Gastroesophageal sphincter (tissue), 4 donors: Measurements from ENCODE around the gene BANF2. TPM values are rescaled to one million over a fixed set of nuclear protein-coding genes. Genes with fewer than 3 reads are reported as not detected.
A peak's percentile ranks its signal among the peaks of the same experiment; 100 is the strongest.

Experiments
- ATAC-seq: fragments of 150-250 bp; one replicate; pipeline ENCODE4 v1.9.1; 2016; ENCODE audit warnings: mild to moderate bottlenecking, moderate library complexity
- H3K27ac ChIP-seq, 4 donors: fragments of 200-600 bp; sonication (generic) in 3 of 4; 1 replicate in 3 of 4; 2 replicates in 1 of 4; pipeline ENCODE4 v1.5.1; 2016 to 2019
- H3K27me3 ChIP-seq: fragments of 200-600 bp; sonication (generic); one replicate; pipeline ENCODE4 v1.5.1; 2019
- H3K36me3 ChIP-seq, 2 donors: fragments of 200-600 bp; sonication (generic); one replicate each; pipeline ENCODE4 v1.5.1; 2019; ENCODE audit warnings: control low read depth in 1 of 2
- H3K4me1 ChIP-seq, 3 donors: fragments of 200-600 bp; sonication (generic); 1 replicate in 2 of 3; 2 replicates in 1 of 3; pipeline ENCODE4 v1.5.1; 2016 to 2019; ENCODE audit warnings: control low read depth in 2 of 3
- H3K4me3 ChIP-seq, 2 donors: fragments of 200-600 bp; sonication (generic); one replicate each; pipeline ENCODE4 v1.5.1; 2019; ENCODE audit warnings: mild to moderate bottlenecking in 1 of 2, moderate library complexity in 1 of 2
- H3K9me3 ChIP-seq, 3 donors: fragments of 200-600 bp; sonication (generic); one replicate each; pipeline ENCODE4 v1.5.1; 2017 to 2019; ENCODE audit warnings: control low read depth in 2 of 3
- EP300 ChIP-seq: sonication (generic); formaldehyde crosslinking; IDR thresholded peaks from one replicate; pipeline ENCODE4 v1.6.1; 2017; ENCODE audit warnings: antibody characterized with exemption, mild to moderate bottlenecking
- POLR2A ChIP-seq, 2 donors: fragments of 450-650 bp; IDR thresholded peaks; one replicate each; pipeline ENCODE4 v1.6.1; 2017; ENCODE audit warnings: antibody characterized with exemption in 2 of 2, mild to moderate bottlenecking in 2 of 2, moderate library complexity in 1 of 2
- POLR2AphosphoS5 ChIP-seq: sonication (generic); formaldehyde crosslinking; IDR thresholded peaks from one replicate; pipeline ENCODE4 v1.6.1; 2017; ENCODE audit warnings: antibody characterized with exemption
- WGBS, 2 donors: methylation state at CpG; one replicate each; pipeline ENCODE4 v1.1.5; 2018; ENCODE audit warnings: low coverage in 1 of 2; 5-methylcytosine and 5-hydroxymethylcytosine counted together
- total RNA-seq, 4 donors: library from RNA; depleted of rRNA; stranded (reverse); fragments of >200 nt; gene quantifications; one replicate each; pipeline ENCODE4 v1.1.0, GENCODE V29; 2016
- TF ChIP-seq, protein P1 (sequence below), 4 experiments: fragments of 200-600 bp in 2 of 4; fragments of 450-650 bp in 2 of 4; sonication (generic) in 1 of 4; IDR thresholded peaks; one replicate each; pipeline ENCODE4 v1.5.1; 2017 to 2019; ENCODE audit warnings: antibody characterized with exemption in 4 of 4, mild to moderate bottlenecking in 2 of 4, moderate library complexity in 2 of 4

BANF2 gene
- total RNA-seq, 4 donors from 2014 or later, result not detected

DNA sequence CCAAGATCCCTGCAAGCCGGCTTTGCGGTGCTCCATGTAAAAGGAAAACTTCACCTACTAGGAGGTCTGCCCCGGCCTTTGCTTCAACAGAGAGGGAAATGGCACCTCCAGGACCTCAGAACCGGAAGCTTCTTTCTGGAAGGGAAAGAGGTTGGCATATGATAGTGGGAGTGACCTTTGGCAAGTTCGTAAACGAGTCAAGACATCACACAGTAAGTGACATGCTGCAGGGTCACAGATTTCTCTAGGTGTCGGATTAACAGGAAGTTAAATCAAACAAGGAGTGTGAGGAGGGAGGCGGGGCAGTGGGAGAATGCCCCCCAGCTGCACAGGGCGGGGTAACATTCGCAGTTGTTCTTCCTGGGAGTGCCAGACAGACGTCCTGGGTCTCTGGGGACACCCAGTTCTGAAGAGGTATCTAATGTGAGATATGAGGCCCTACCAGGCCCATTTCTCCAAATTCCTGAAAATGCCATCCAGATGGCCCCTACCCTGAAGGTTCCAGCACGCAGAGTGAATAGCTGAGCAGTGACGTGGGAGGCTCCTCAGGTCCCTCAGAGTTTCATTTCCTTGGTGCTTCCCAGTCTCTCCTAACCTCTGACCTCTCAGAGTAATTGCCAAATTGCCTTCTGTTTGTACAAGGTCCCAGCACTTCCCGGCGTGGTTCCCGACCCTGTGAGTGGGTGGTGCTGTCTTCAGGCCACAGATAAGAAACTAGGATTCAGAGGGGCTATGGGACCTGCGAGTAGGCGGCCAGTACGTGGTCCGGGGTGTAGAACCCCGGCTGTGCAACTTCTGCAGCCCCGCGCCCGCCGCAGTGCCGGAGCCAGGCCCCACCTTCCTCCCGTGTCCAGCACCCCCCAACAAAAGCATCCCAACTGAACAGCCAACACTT, 19.6 kb upstream of the BANF2 start:
- peak overlapping the region; percentile 55 to 83 for H3K4me3 ChIP-seq
- no peaks in the 10 kb centered on the region for H3K9me3 ChIP-seq
- 10 to 13% methylated on average over 4 to 23 of the region's 27 CpGs for WGBS, 2 donors
- peaks cover 0 to 20% of the 10 kb centered on the region in 2 donors for H3K36me3 ChIP-seq
- ATAC-seq, result no peak
- TF ChIP-seq POLR2A (IDR thresholded peaks at IDR 0.05) (no peak), POLR2AphosphoS5 (peak; percentile 51)
- TF ChIP-seq, protein P1, sequence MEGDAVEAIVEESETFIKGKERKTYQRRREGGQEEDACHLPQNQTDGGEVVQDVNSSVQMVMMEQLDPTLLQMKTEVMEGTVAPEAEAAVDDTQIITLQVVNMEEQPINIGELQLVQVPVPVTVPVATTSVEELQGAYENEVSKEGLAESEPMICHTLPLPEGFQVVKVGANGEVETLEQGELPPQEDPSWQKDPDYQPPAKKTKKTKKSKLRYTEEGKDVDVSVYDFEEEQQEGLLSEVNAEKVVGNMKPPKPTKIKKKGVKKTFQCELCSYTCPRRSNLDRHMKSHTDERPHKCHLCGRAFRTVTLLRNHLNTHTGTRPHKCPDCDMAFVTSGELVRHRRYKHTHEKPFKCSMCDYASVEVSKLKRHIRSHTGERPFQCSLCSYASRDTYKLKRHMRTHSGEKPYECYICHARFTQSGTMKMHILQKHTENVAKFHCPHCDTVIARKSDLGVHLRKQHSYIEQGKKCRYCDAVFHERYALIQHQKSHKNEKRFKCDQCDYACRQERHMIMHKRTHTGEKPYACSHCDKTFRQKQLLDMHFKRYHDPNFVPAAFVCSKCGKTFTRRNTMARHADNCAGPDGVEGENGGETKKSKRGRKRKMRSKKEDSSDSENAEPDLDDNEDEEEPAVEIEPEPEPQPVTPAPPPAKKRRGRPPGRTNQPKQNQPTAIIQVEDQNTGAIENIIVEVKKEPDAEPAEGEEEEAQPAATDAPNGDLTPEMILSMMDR (IDR thresholded peaks at IDR 0.05), result no peak
- H3K27ac ChIP-seq, result peak overlapping the region; percentile 69 to 99 (median 95)
- H3K4me1 ChIP-seq, result peaks cover 0 to 49% (median 13%) of the 10 kb centered on the region in 3 donors
- H3K27me3 ChIP-seq, result no peaks in the 10 kb centered on the region

DNA sequence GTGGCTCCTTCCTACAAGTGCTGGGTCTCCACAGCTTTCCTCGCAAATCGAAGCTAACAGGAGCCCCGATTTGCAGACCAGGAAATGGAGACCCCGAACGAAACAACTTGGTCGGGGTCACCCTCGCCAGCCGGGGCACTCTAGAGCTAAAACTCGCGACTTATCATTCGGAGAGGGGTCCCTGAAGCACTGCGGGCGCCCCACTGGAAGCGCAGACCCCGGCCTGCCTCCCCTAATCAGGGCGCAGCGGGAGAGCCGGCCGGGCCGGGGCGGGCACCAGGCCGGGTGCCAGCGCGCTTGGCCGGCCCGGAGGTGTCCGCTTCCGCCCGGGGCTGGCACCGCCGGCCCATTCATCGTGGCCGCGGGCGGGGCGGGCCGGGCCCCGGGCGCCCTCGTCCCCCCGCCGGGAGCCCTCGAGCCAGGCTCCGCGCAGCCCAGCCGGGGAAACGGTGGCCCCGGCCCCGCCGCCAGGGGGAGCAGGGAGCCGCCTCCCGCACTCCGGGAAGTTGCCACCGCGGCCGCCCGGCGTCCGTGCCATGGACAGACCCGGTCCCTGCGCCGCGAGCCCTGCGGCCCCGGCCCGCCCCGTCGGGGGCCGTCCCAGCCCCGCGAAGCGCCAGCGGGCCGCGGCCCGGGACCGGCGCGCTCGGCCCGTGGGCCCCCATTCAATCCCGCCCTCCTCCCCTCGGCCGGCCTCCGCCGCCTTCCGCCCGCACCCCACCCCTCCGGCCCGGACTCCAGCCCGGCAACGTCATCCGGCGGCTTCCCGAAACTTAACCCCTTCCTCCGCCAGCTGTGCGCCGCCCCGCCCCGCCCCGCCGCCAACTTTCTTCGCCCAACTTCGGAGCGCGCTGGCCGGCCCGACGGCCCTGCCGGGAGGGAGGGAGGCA, 18.7 kb upstream of the BANF2 start:
- peak; percentile 65 for ATAC-seq
- no CpG with 5 or more reads among the region's 110 CpGs for WGBS, 2 donors
- H3K27ac ChIP-seq, result peak overlapping the region; percentile 83 to 99 (median 95)

DNA sequence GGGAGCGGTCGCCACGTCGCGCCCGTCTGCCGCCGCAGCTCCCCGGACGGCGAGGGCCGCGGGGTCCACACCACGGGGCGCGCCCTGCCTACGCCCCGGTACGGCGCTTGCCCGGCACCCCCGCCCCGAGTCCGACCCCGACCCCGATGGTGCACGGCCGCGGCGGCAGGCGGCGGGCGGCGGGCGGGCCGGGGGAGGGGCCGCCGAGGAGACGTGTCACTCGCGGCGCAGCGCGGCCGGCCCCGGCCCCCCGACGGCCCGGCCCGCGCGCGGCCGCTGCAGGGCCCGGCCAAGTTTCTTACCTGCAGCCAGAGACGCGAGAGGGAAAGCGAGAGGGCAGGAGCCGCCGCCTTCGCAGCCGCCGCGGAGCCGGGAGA, 18.1 kb upstream of the BANF2 start:
- TF ChIP-seq, protein P1 (IDR thresholded peaks at IDR 0.05), result no peak
- no peak for TF ChIP-seq EP300
- no peak for TF ChIP-seq POLR2AphosphoS5
- TF ChIP-seq POLR2A (IDR thresholded peaks at IDR 0.05), result no peak
- Histone ChIP-seq H3K4me1 (peaks cover 0 to 34% (median 12%) of the 10 kb centered on the region in 3 donors), H3K4me3 (peak overlapping the region; percentile 55 to 83), H3K27me3 (no peaks in the 10 kb centered on the region), H3K9me3 (no peaks in the 10 kb centered on the region), H3K27ac (peak overlapping the region; percentile 83 to 99 (median 95)), H3K36me3 (peaks cover 0 to 13% of the 10 kb centered on the region in 2 donors)
- ATAC-seq, result peak; percentile 4
- no CpG with 5 or more reads among the region's 65 CpGs for WGBS, 2 donors

More for the DNA sequence above, 18.7 kb upstream of the BANF2 start:
- Histone ChIP-seq H3K4me3 (peak overlapping the region; percentile 55 to 83), H3K9me3 (no peaks in the 10 kb centered on the region), H3K4me1 (peaks cover 0 to 40% (median 12%) of the 10 kb centered on the region in 3 donors), H3K27me3 (no peaks in the 10 kb centered on the region), H3K36me3 (peaks cover 0 to 20% of the 10 kb centered on the region in 2 donors)
- TF ChIP-seq POLR2AphosphoS5, result no peak
- TF ChIP-seq EP300, result no peak
- peak in 1 of 2 donors; percentile 29 for TF ChIP-seq POLR2A (IDR thresholded peaks at IDR 0.05)
- TF ChIP-seq, protein P1 (IDR thresholded peaks at IDR 0.05), result peak in 3 of 4 experiments; percentile 75 to 98 (median 96)

DNA sequence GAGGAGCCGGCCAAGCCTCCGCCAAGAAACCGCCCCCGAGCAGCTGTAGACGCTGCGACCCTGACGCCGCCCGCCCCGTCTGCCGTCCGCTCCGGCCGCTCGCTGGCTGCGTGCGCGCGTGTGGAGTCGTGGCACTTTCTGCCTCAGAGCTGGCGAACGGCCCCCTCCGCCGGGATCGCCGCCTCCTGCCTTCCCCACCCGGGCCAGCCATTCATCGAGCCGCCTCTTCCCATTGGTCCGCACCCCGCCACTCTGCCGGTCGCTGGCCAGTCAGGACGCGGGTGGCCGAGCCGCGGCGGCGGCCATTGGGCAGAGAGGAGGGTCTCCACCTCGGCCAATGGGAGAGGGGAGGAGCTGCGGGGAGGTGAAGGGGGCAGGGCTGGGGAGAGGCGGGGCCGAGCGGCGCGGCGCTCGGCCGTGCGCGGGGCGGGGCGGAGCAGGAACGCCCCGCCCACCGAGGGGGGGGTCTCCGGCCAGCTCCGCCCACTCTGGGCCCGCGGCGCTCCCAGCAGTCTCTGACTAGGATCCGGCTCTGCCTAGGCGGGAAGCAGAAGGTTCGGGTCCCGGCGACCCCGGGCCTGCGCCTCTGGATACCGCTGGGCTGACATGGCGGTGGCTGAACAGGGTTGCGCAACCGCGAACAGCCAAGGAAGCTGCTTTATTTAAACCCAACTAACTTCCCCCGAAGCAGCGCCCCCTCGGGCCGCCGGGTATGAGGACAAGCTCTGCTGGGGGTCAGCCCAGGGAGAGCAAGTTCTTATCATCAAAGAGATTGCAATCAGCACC, 17.5 kb upstream of the BANF2 start, which contains the start of gene RRBP1:
Gene RRBP1, minus strand, starts transcription at position 140 of the 786 bp plus-strand sequence. CDS start 21,735 bp downstream, outside the sequence.
- peak; percentile 94 for ATAC-seq
- H3K36me3 ChIP-seq, result peaks cover 0 to 11% of the 10 kb centered on the region in 2 donors
- peak within 1 kb of the TSS; percentile 55 to 83 for H3K4me3 ChIP-seq
- H3K9me3 ChIP-seq, result no peaks in the 10 kb centered on the region
- peaks cover 0 to 31% (median 12%) of the 10 kb centered on the region in 3 donors for H3K4me1 ChIP-seq
- H3K27ac ChIP-seq, result peak within 1 kb of the TSS; percentile 83 to 99 (median 95)
- H3K27me3 ChIP-seq, result no peaks in the 10 kb centered on the region
- no peak for TF ChIP-seq EP300
- peak; percentile 93 for TF ChIP-seq POLR2AphosphoS5
- TF ChIP-seq POLR2A (IDR thresholded peaks at IDR 0.05), result peak; percentile 95
- TF ChIP-seq, protein P1 (IDR thresholded peaks at IDR 0.05), result peak in 3 of 4 experiments; percentile 73 to 82 (median 74)
- 0% methylated on average over 4 of the region's 79 CpGs; no CpG with 5 or more reads in 1 of the 2 donors for WGBS, 2 donors
